HCT116 (cell line): ENCODE data around the gene CENPF.

Experiments
- CEBPB ChIP-seq: IDR thresholded peaks from 2 replicates; pipeline ENCODE4 v1.6.1; 2012; ENCODE audit warnings: low read depth
- EZH2 ChIP-seq: fragments of 200-600 bp; sonication (generic); IDR thresholded peaks from 2 replicates; pipeline ENCODE4 v1.6.1; 2017; ENCODE audit warnings: antibody characterized with exemption, mixed run types
- EZH2phosphoT487 ChIP-seq: fragments of 200-600 bp; IDR thresholded peaks from 2 replicates; pipeline ENCODE4 v1.6.1; 2018; ENCODE audit warnings: antibody characterized with exemption, borderline replicate concordance
- FOSL1 ChIP-seq: IDR thresholded peaks from 2 replicates; pipeline ENCODE4 v1.6.1; 2012; ENCODE audit warnings: low read depth
- JUND ChIP-seq: IDR thresholded peaks from 2 replicates; pipeline ENCODE4 v1.6.1; 2012
- POLR2A ChIP-seq: IDR thresholded peaks from 2 replicates; pipeline ENCODE4 v1.7.0; 2011; ENCODE audit warnings: borderline replicate concordance; ENCODE audit not compliant: insufficient read depth, insufficient read length; ENCODE audit errors: extremely low read depth
- TF ChIP-seq, protein P1 (sequence below): IDR thresholded peaks from 2 replicates; pipeline ENCODE4 v1.6.1; 2012
- TF ChIP-seq, protein P2 (sequence below), 3 experiments: fragments of 200-600 bp in 1 of 3; sonication (generic) in 1 of 3; IDR thresholded peaks in 2 of 3; conservative IDR thresholded peaks in 1 of 3; 2 replicates each; pipeline ENCODE4 v1.5.1; 2012 to 2017; ENCODE audit warnings: low read depth in 2 of 3, low read length in 2 of 3, antibody characterized with exemption in 1 of 3, borderline replicate concordance in 1 of 3, control low read depth in 1 of 3, mild to moderate bottlenecking in 1 of 3, mixed read lengths in 1 of 3, mixed run types in 1 of 3, moderate library complexity in 1 of 3; ENCODE audit not compliant: insufficient read depth in 1 of 3
- TF ChIP-seq, protein P3 (sequence below): IDR thresholded peaks from 2 replicates; pipeline ENCODE4 v1.6.1; 2012

DNA sequence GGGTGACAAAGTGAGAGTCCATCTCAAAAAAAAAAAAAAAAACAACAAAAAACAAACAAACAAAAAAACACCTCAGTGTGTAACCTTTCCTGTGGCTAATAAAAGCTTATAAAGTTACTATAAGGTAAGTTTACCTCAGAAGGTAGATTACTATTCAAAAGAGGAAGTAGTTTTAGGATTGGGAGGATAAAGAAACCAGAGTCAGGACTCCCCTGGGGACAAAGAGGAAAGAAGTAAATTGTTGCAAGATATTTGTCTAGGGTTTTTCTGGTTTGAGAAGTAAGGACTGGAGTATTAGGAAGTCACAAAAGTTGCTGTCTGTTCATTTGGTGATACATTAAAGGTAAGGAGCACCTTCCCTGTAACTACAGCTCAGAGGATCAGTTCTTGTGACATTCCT lies 23.8 kb upstream of the CENPF start:
- TF ChIP-seq CEBPB (no peak), POLR2A (no peak), EZH2 (no peak), JUND (no peak), EZH2phosphoT487 (no peak), FOSL1 (no peak)
- TF ChIP-seq, protein P1, sequence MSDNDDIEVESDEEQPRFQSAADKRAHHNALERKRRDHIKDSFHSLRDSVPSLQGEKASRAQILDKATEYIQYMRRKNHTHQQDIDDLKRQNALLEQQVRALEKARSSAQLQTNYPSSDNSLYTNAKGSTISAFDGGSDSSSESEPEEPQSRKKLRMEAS = no peak
- TF ChIP-seq, protein P2, sequence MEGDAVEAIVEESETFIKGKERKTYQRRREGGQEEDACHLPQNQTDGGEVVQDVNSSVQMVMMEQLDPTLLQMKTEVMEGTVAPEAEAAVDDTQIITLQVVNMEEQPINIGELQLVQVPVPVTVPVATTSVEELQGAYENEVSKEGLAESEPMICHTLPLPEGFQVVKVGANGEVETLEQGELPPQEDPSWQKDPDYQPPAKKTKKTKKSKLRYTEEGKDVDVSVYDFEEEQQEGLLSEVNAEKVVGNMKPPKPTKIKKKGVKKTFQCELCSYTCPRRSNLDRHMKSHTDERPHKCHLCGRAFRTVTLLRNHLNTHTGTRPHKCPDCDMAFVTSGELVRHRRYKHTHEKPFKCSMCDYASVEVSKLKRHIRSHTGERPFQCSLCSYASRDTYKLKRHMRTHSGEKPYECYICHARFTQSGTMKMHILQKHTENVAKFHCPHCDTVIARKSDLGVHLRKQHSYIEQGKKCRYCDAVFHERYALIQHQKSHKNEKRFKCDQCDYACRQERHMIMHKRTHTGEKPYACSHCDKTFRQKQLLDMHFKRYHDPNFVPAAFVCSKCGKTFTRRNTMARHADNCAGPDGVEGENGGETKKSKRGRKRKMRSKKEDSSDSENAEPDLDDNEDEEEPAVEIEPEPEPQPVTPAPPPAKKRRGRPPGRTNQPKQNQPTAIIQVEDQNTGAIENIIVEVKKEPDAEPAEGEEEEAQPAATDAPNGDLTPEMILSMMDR (IDR thresholded peaks at IDR 0.05 in 2 of 3, conservative IDR thresholded peaks at IDR 0.05 in 1 of 3; ENCODE audit: borderline replicate concordance in 1 of 3, insufficient read depth in 1 of 3, low read depth in 2 of 3, low read length in 2 of 3) = no peak
- TF ChIP-seq, protein P3, sequence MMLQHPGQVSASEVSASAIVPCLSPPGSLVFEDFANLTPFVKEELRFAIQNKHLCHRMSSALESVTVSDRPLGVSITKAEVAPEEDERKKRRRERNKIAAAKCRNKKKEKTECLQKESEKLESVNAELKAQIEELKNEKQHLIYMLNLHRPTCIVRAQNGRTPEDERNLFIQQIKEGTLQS = no peak
